Activated CD4-positive, alpha-beta T cell treated with anti-CD3 and anti-CD28 coated beads, Interleukin-2, amount 50 U/mL, for 48 hours (primary cell): ENCODE measurements around the gene TCEA2.

ENCODE experiments used
- DNase-seq, 2 experiments: peaks; one replicate each; pipeline ENCODE4 v3.0.0-alpha.2; 2020

TCEA2 gene

GRCh38 chr20:64062596-64063388 lies at the start of gene TCEA2:
Gene TCEA2, plus strand, starts transcription at chr20:64063198. Its CDS starts 115 bp downstream, at chr20:64063313.
- DNase-seq: peak; percentile 96 to 97

- DNase-seq: no peak
Measured at GRCh38 chr20:64015635-64016034, 47.4 kb upstream of the TCEA2 start.

- DNase-seq: no peak
Measured at GRCh38 chr20:64021124-64021975, 41.6 kb upstream of the TCEA2 start.

- DNase-seq: no peak
Measured at GRCh38 chr20:64022671-64023360, 40.2 kb upstream of the TCEA2 start.

GRCh38 chr20:64023361-64024140 lies 39.4 kb upstream of the TCEA2 start:
- no peak for DNase-seq

GRCh38 chr20:64024141-64024990 lies 38.6 kb upstream of the TCEA2 start:
- DNase-seq: no peak

GRCh38 chr20:64025101-64025825 lies 37.7 kb upstream of the TCEA2 start:
- DNase-seq: no peak

GRCh38 chr20:64025826-64026412 lies 37.1 kb upstream of the TCEA2 start:
- DNase-seq: no peak

- no peak for DNase-seq
Measured at GRCh38 chr20:64027981-64028685, 34.9 kb upstream of the TCEA2 start.

- DNase-seq: no peak
Measured at GRCh38 chr20:64029293-64030117, 33.5 kb upstream of the TCEA2 start.

GRCh38 chr20:64030371-64031134 lies 32.4 kb upstream of the TCEA2 start:
- DNase-seq: no peak

- no peak for DNase-seq
Measured at GRCh38 chr20:64031822-64032314, 31.1 kb upstream of the TCEA2 start.

GRCh38 chr20:64032706-64033624 lies 30.0 kb upstream of the TCEA2 start:
- no peak for DNase-seq

GRCh38 chr20:64033981-64034493 lies 29.0 kb upstream of the TCEA2 start:
- no peak for DNase-seq

GRCh38 chr20:64035066-64035932 lies 27.7 kb upstream of the TCEA2 start:
- peak in 1 of 2 experiments; percentile 61 for DNase-seq
